ENCODE measurements around the gene ZNF74.

- TF ChIP-seq CTCF (tag by site-specific recombination; IDR thresholded peaks at IDR 0.05) (no peak), ZNF266 (tag by site-specific recombination; IDR thresholded peaks at IDR 0.05; ENCODE audit: low read depth) (no peak), TCF7L2 (IDR thresholded peaks at IDR 0.05; ENCODE audit: borderline replicate concordance, low read depth, low read length) (no peak), SETDB1 (IDR thresholded peaks at IDR 0.05; ENCODE audit: insufficient read length, low read length) (no peak), ZBTB7A (tag by site-specific recombination; IDR thresholded peaks at IDR 0.05; ENCODE audit: low read depth) (no peak), ZNF350 (tag by site-specific recombination; IDR thresholded peaks at IDR 0.05) (no peak)
- TF ChIP-seq, protein P1, sequence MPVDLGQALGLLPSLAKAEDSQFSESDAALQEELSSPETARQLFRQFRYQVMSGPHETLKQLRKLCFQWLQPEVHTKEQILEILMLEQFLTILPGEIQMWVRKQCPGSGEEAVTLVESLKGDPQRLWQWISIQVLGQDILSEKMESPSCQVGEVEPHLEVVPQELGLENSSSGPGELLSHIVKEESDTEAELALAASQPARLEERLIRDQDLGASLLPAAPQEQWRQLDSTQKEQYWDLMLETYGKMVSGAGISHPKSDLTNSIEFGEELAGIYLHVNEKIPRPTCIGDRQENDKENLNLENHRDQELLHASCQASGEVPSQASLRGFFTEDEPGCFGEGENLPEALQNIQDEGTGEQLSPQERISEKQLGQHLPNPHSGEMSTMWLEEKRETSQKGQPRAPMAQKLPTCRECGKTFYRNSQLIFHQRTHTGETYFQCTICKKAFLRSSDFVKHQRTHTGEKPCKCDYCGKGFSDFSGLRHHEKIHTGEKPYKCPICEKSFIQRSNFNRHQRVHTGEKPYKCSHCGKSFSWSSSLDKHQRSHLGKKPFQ (tag by site-specific recombination; IDR thresholded peaks at IDR 0.05), result no peak
- TF ChIP-seq, protein P2, sequence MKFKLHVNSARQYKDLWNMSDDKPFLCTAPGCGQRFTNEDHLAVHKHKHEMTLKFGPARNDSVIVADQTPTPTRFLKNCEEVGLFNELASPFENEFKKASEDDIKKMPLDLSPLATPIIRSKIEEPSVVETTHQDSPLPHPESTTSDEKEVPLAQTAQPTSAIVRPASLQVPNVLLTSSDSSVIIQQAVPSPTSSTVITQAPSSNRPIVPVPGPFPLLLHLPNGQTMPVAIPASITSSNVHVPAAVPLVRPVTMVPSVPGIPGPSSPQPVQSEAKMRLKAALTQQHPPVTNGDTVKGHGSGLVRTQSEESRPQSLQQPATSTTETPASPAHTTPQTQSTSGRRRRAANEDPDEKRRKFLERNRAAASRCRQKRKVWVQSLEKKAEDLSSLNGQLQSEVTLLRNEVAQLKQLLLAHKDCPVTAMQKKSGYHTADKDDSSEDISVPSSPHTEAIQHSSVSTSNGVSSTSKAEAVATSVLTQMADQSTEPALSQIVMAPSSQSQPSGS (tag by site-specific recombination; IDR thresholded peaks at IDR 0.05; ENCODE audit: low read depth), result no peak
- TF ChIP-seq, protein P3, sequence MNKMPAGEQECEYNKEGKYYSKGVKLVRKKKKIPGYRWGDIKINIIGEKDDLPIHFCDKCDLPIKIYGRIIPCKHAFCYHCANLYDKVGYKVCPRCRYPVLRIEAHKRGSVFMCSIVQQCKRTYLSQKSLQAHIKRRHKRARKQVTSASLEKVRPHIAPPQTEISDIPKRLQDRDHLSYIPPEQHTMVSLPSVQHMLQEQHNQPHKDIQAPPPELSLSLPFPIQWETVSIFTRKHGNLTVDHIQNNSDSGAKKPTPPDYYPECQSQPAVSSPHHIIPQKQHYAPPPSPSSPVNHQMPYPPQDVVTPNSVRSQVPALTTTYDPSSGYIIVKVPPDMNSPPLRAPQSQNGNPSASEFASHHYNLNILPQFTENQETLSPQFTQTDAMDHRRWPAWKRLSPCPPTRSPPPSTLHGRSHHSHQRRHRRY (tag by site-specific recombination; IDR thresholded peaks at IDR 0.05), result no peak
Measured at GRCh38 chr22:20439556-20439927, 45.6 kb downstream of the ZNF74 start.

Data from HEK293 (cell line).